Measurements from ENCODE around the gene DNAJC3. TPM values are rescaled to one million over a fixed set of nuclear protein-coding genes. Genes with fewer than 3 reads are reported as not detected.

Gene DNAJC3
- total and polyA plus RNA-seq, 2 of the 8 experiments (the other 6 are each of a cell fraction or from before 2014, with no cell fraction given), result 4.3 to 24.1 TPM

DNA sequence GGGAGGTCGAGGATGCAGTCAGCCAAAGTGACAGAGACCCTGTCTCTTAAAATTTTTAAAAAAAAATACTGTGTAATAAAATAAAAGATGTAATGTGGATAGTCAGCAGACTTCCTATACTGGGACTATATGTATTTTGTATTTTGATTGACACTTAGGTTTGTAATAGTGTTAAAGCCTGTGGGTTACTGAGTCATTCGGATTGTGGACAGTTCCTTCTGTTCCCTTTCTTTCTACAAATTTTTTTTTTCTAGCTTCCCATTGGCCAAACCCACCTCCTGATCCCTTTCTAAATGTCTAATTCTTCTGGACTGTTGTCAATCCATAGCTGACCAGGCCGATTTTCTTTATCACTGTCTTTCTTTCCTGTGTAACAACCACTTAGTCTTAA is 108.0 kb downstream of the DNAJC3 start:
- H3K14ac ChIP-seq (ENCODE audit: insufficient read length), result no peak overlapping the region
- H2BK5ac ChIP-seq (ENCODE audit: low read depth, low read length), result no peak overlapping the region
- 89% methylated on average over 3 of the region's 3 CpGs; no CpG with 5 or more reads in 1 of the 2 experiments for WGBS, 2 experiments (ENCODE audit: extremely low coverage in 1 of 2, insufficient coverage in 1 of 2, insufficient read length in 1 of 2, insufficient replicate concordance in 2 of 2, low coverage in 1 of 2, low lambda C conversion rate in 2 of 2, missing lambda C conversion rate in 1 of 2)
- no peak for TF ChIP-seq SAP30 (IDR thresholded peaks at IDR 0.05; ENCODE audit: insufficient read depth, insufficient replicate concordance, low read length)
- TF ChIP-seq RXRA (IDR thresholded peaks at IDR 0.05; ENCODE audit: insufficient read depth, low read depth, low read length), result no peak
- TF ChIP-seq MAFK (IDR thresholded peaks at IDR 0.05; ENCODE audit: low read depth, low read length), result no peak
- no peak overlapping the region for H3K18ac ChIP-seq (ENCODE audit: extremely low read depth, low read length)
- H2BK20ac ChIP-seq (ENCODE audit: low read length), result no peak overlapping the region
- POLR2A ChIA-PET (ENCODE audit: partially characterized antibody), result interaction anchor here (1.3 kb wide), 1 partner anchor 10 kb away, joined by 3 read pairs; no protein-coding TSS in a partner anchor
- H3K79me1 ChIP-seq (ENCODE audit: low read depth, low read length), result no peaks in the 10 kb centered on the region
- peaks cover 0 to 3% (median 0%) of the 10 kb centered on the region in 4 experiments; a peak in 2 of 8 replicates for H3K36me3 ChIP-seq (ENCODE audit: control insufficient read depth in 2 of 4, insufficient read depth in 4 of 4, low read length in 3 of 4)
- CTCF ChIA-PET (ENCODE audit: partially characterized antibody), result no interaction called here
- H3K56ac ChIP-seq (replicated peaks; ENCODE audit: insufficient read length, low read depth, low read length), result no peak overlapping the region
- no peak overlapping the region for H3K4me2 ChIP-seq (ENCODE audit: insufficient read depth in 1 of 2, low read depth in 2 of 2, low read length in 2 of 2)
- no peak overlapping the region for H2BK12ac ChIP-seq (ENCODE audit: low read depth, low read length)
- H2BK15ac ChIP-seq (ENCODE audit: low read length), result no peak overlapping the region
- no peak overlapping the region for H3K27ac ChIP-seq (ENCODE audit: low read depth, low read length)
- no peak overlapping the region for H4K91ac ChIP-seq (replicated peaks; ENCODE audit: insufficient read length, low read length)
- H3K4me1 ChIP-seq (replicated peaks in 1 of 4; ENCODE audit: control insufficient read depth in 3 of 4, insufficient read depth in 4 of 4, low read length in 3 of 4), result no peaks in the 10 kb centered on the region
- no peaks in the 10 kb centered on the region for H3K79me2 ChIP-seq (ENCODE audit: control insufficient read depth in 1 of 2, insufficient read depth in 2 of 2, low read length in 2 of 2)
- H2AFZ ChIP-seq (ENCODE audit: low read length), result no peak overlapping the region
- no peak for DNase-seq (ENCODE audit: low read depth in 1 of 2, low spot score in 2 of 2)
- no peak overlapping the region for H3K9ac ChIP-seq (replicated peaks in 1 of 4; ENCODE audit: extremely low read depth in 1 of 4, low read depth in 3 of 4, low read length in 3 of 4)
- no peaks in the 10 kb centered on the region for H3K27me3 ChIP-seq (replicated peaks in 1 of 4; ENCODE audit: control insufficient read depth in 3 of 4, extremely low read depth in 1 of 4, insufficient read depth in 3 of 4, low read length in 3 of 4)
- H3K4ac ChIP-seq (replicated peaks; ENCODE audit: insufficient read length, low read depth, low read length), result no peak overlapping the region
- H3K23ac ChIP-seq (ENCODE audit: insufficient read length), result no peak overlapping the region
- no peaks in the 10 kb centered on the region for H4K20me1 ChIP-seq (replicated peaks in 1 of 2; ENCODE audit: control insufficient read depth in 1 of 2, insufficient read depth in 2 of 2, low read length in 2 of 2)
- H3K4me3 ChIP-seq (ENCODE audit: extremely low read depth in 1 of 4, insufficient read depth in 2 of 4, low read depth in 3 of 4, low read length in 4 of 4), result no peak overlapping the region
- H2AK5ac ChIP-seq (ENCODE audit: low read depth, low read length), result no peak overlapping the region
- no peak for FAIRE-seq
- no peaks in the 10 kb centered on the region for H3K9me3 ChIP-seq (ENCODE audit: insufficient read depth in 2 of 2, low read depth in 1 of 2, low read length in 1 of 2)
- H3K23me2 ChIP-seq (ENCODE audit: low read depth, low read length), result no peaks in the 10 kb centered on the region
- no peak overlapping the region for H4K8ac ChIP-seq (ENCODE audit: extremely low read depth, insufficient read depth, low read length)
- no peak overlapping the region for H2BK120ac ChIP-seq (replicated peaks; ENCODE audit: low read depth, low read length)
- H4K5ac ChIP-seq (ENCODE audit: insufficient read length, low read depth, low read length), result no peak overlapping the region
